K562 (cell line): Measurements from ENCODE around the gene PRKAR2B. TPM values are rescaled to one million over a fixed set of nuclear protein-coding genes. Genes with fewer than 3 reads are reported as not detected.

Experiments
- BRF1 ChIP-seq: IDR thresholded peaks from 3 replicates; pipeline ENCODE4 v1.6.1; 2011; ENCODE audit warnings: borderline replicate concordance, mild to moderate bottlenecking; ENCODE audit not compliant: insufficient read length; ENCODE audit errors: extremely low read depth
- CBFA2T2 ChIP-seq: fragments of 450-650 bp; conservative IDR thresholded peaks from 2 replicates; pipeline ENCODE4 v1.6.1; 2017; ENCODE audit warnings: mild to moderate bottlenecking
- COPS2 ChIP-seq: fragments of 450-650 bp; conservative IDR thresholded peaks from 2 replicates; pipeline ENCODE4 v1.6.1; 2016; ENCODE audit warnings: mild to moderate bottlenecking, moderate library complexity
- DIDO1 ChIP-seq: fragments of 450-650 bp; IDR thresholded peaks from 2 replicates; pipeline ENCODE4 v1.6.1; 2016; ENCODE audit warnings: low read depth, missing biosample characterization, missing genetic modification characterization
- HEY1 ChIP-seq: fragments of 250-450 bp; sonication (Bioruptor Pico); IDR thresholded peaks from 2 replicates; pipeline ENCODE4 v1.5.0; 2020; ENCODE audit warnings: mild to moderate bottlenecking, moderate library complexity, borderline replicate concordance
- HINFP ChIP-seq: fragments of 450-650 bp; conservative IDR thresholded peaks from 2 replicates; pipeline ENCODE4 v1.6.1; 2016; ENCODE audit warnings: missing genetic modification characterization, low read depth, mild to moderate bottlenecking, control low read depth, missing compliant biosample characterization
- HMGN3 ChIP-seq: IDR thresholded peaks from 2 replicates; pipeline ENCODE4 v1.6.1; 2011; ENCODE audit warnings: borderline replicate concordance, low read depth, mild to moderate bottlenecking, mixed read lengths, low read length; ENCODE audit not compliant: insufficient read length; ENCODE audit errors: extremely low read depth
- ILF3 ChIP-seq: fragments of 450-650 bp; IDR thresholded peaks from 2 replicates; pipeline ENCODE4 v1.6.1; 2018; ENCODE audit warnings: antibody characterized with exemption, mild to moderate bottlenecking, moderate library complexity, borderline replicate concordance
- KHSRP ChIP-seq: fragments of 450-650 bp; IDR thresholded peaks from 2 replicates; pipeline ENCODE4 v1.6.1; 2017
- MECOM ChIP-seq: fragments of 250-450 bp; sonication (Bioruptor Pico); IDR thresholded peaks from 2 replicates; pipeline ENCODE4 v1.8.0; 2022; ENCODE audit warnings: inconsistent platforms
- MED1 ChIP-seq: sonication (generic); formaldehyde crosslinking; IDR thresholded peaks from 2 replicates; pipeline ENCODE4 v1.8.1; 2023; ENCODE audit warnings: missing genetic modification reagents, borderline replicate concordance
- MXI1 ChIP-seq: IDR thresholded peaks from 2 replicates; pipeline ENCODE4 v1.6.1; 2011; ENCODE audit warnings: low read depth, mild to moderate bottlenecking, improper control_type of control experiment, low read length
- PHB ChIP-seq: fragments of 250-450 bp; sonication (Bioruptor Pico); IDR thresholded peaks from 2 replicates; pipeline ENCODE4 v1.5.0; 2021
- PTRF ChIP-seq: fragments of 450-650 bp; IDR thresholded peaks from 2 replicates; pipeline ENCODE4 v1.6.1; 2016; ENCODE audit warnings: mild to moderate bottlenecking, missing genetic modification characterization, missing compliant biosample characterization
- SAFB ChIP-seq: fragments of 200-400 bp; formaldehyde crosslinking; IDR thresholded peaks from 2 replicates; pipeline ENCODE4 v1.6.1; 2017; ENCODE audit warnings: low read depth, low read length, borderline replicate concordance
- SMARCE1 ChIP-seq: fragments of 450-650 bp; IDR thresholded peaks from 2 replicates; pipeline ENCODE4 v1.7.1; 2016; ENCODE audit warnings: mild to moderate bottlenecking
- TARDBP ChIP-seq: fragments of 450-650 bp; IDR thresholded peaks from 2 replicates; pipeline ENCODE4 v1.6.1; 2016
- TCF7 ChIP-seq: sonication (generic); IDR thresholded peaks from 2 replicates; pipeline ENCODE4 v1.6.1; 2016; ENCODE audit warnings: antibody characterized with exemption, borderline replicate concordance
- TSC22D4 ChIP-seq: fragments of 450-650 bp; IDR thresholded peaks from 2 replicates; pipeline ENCODE4 v1.6.1; 2016; ENCODE audit warnings: missing genetic modification characterization, missing biosample characterization, control low read depth
- ZBTB1 ChIP-seq: sonication (generic); formaldehyde crosslinking; IDR thresholded peaks from 2 replicates; pipeline ENCODE4 v1.8.1; 2023; ENCODE audit warnings: missing genetic modification reagents, low read depth, mild to moderate bottlenecking, borderline replicate concordance
- ZKSCAN1 ChIP-seq: fragments of 150-350 bp; IDR thresholded peaks from 2 replicates; pipeline ENCODE4 v1.6.1; 2016; ENCODE audit warnings: low read depth, low read length
- ZNF12 ChIP-seq: sonication (generic); formaldehyde crosslinking; IDR thresholded peaks from 2 replicates; pipeline ENCODE4 v1.4.0; 2020; ENCODE audit warnings: mild to moderate bottlenecking, missing genetic modification reagents
- ZNF398 ChIP-seq: fragments of 250-450 bp; sonication (Bioruptor Pico); IDR thresholded peaks from 2 replicates; pipeline ENCODE4 v1.8.0; 2021; ENCODE audit warnings: moderate library complexity, mild to moderate bottlenecking, inconsistent platforms
- ZNF644 ChIP-seq: fragments of 200-800 bp; sonication (Bioruptor generic); IDR thresholded peaks from 2 replicates; pipeline ENCODE4 v1.6.1; 2016; ENCODE audit warnings: low read depth, missing genetic modification characterization, missing compliant biosample characterization
- ZNF696 ChIP-seq: fragments of 250-450 bp; sonication (Bioruptor Pico); conservative IDR thresholded peaks from 2 replicates; pipeline ENCODE4 v1.4.0; 2020; ENCODE audit warnings: mild to moderate bottlenecking, moderate library complexity
- ZNF766 ChIP-seq: fragments of 200-800 bp; sonication (Bioruptor generic); conservative IDR thresholded peaks from 2 replicates; pipeline ENCODE4 v1.6.1; 2016; ENCODE audit warnings: missing genetic modification characterization, missing compliant biosample characterization
- ZNF77 ChIP-seq: fragments of 250-450 bp; sonication (Bioruptor Pico); IDR thresholded peaks from 2 replicates; pipeline ENCODE4 v1.5.0; 2020
- polyA plus RNA-seq, 8 experiments: library from polyadenylated mRNA; depleted of rRNA in 4 of 8; stranded (reverse) in 5 of 8; unstranded in 3 of 8; fragments of >200 nt; fragmentation: Nextera tagmentation in 2 of 8; fragmentation: Illumina TruSeq in 1 of 8; extraction: Ambion mirVana in 2 of 8; extraction: Trizol in 1 of 8; gene quantifications; 2 replicates each; pipeline versions ENCODE4 v1.2.1 to v1.2.3, GENCODE V29; 2011 to 2014; ENCODE audit warnings: inconsistent platforms in 1 of 8, missing spikeins in 1 of 8
- total RNA-seq, 7 experiments: library from RNA; depleted of rRNA in 6 of 7; stranded (reverse); fragments of >200 nt in 6 of 7; fragmentation: Illumina TruSeq in 2 of 7; extraction: Trizol in 2 of 7; gene quantifications; 2 replicates each; pipeline versions ENCODE4 v1.2.1 to v1.2.3, GENCODE V29; 2011 to 2021; ENCODE audit warnings: low replicate concordance in 1 of 7

Gene PRKAR2B
- total and polyA plus RNA-seq, 9 of the 15 experiments (the other 6 are each of a cell fraction or from before 2014, with no cell fraction given): 59.0 to 173 (median 129) TPM

- TF ChIP-seq BRF1: no peak
- no peak for TF ChIP-seq TARDBP
- TF ChIP-seq TCF7: no peak
- TF ChIP-seq ZNF398 (CRISPR knock-in tag): no peak
- no peak for TF ChIP-seq HINFP (tag)
- no peak for TF ChIP-seq PTRF (tag)
- no peak for TF ChIP-seq MED1 (CRISPR knock-in tag)
- TF ChIP-seq ZNF766 (CRISPR knock-in tag): 0 out of 2 replicates have a peak, but pooled peaks have one; percentile 27
- TF ChIP-seq CBFA2T2: peak; percentile 67
- no peak for TF ChIP-seq ZBTB1 (CRISPR knock-in tag)
- no peak for TF ChIP-seq ZNF12 (CRISPR knock-in tag)
- TF ChIP-seq HMGN3: no peak
- TF ChIP-seq COPS2: no peak
- no peak for TF ChIP-seq ZKSCAN1
- TF ChIP-seq ILF3: no peak
- no peak for TF ChIP-seq KHSRP
- no peak for TF ChIP-seq HEY1
- TF ChIP-seq ZNF696 (CRISPR knock-in tag): no peak
- no peak for TF ChIP-seq MECOM (CRISPR knock-in tag)
- TF ChIP-seq ZNF77 (CRISPR knock-in tag): no peak
- peak; percentile 41; the same call in 1 of the 2 replicates for TF ChIP-seq SMARCE1
- no peak for TF ChIP-seq SAFB
- TF ChIP-seq ZNF644: no peak
- TF ChIP-seq MXI1: no peak
- TF ChIP-seq DIDO1 (tag): no peak
- no peak for TF ChIP-seq TSC22D4 (tag)
- TF ChIP-seq PHB: no peak
Observed at GRCh38 chr7:107016312-107016711, 28.2 kb upstream of the PRKAR2B start (continued).
